ENCODE results near the gene PFKM.

The PFKM gene

GRCh38 chr12:48193623-48194022 lies 74.5 kb downstream of the PFKM start:
- Histone ChIP-seq H3K36me3 (ENCODE audit: control insufficient read depth, low read length) (no peaks in the 10 kb centered on the region), H3F3A (ENCODE audit: control insufficient read depth, insufficient read depth) (no peaks in the 10 kb centered on the region), H3K79me2 (ENCODE audit: control insufficient read depth, low read length) (peaks cover 4% of the 10 kb centered on the region), H3K4me2 (ENCODE audit: low read length) (no peak overlapping the region), H3K9me3 (ENCODE audit: control insufficient read depth, insufficient read depth, low read length) (no peaks in the 10 kb centered on the region), H3K9me2 (replicated peaks; ENCODE audit: control insufficient read depth, low read length) (no peaks in the 10 kb centered on the region), H3K27ac (ENCODE audit: low read depth, low read length) (no peak overlapping the region), H3K4me3 (ENCODE audit: low read length) (no peak overlapping the region), H4K20me1 (ENCODE audit: control insufficient read depth, insufficient read depth, low read depth, low read length) (no peaks in the 10 kb centered on the region), H3K4me1 (ENCODE audit: control insufficient read depth, low read length) (peaks cover 15% of the 10 kb centered on the region), H3K27me3 (ENCODE audit: control insufficient read depth, low read length) (peaks cover 26% of the 10 kb centered on the region)
- TF ChIP-seq EZH2phosphoT487 (IDR thresholded peaks at IDR 0.05; ENCODE audit: borderline replicate concordance, low read length), result no peak
- TF ChIP-seq CTCF (IDR thresholded peaks at IDR 0.05; ENCODE audit: low read depth, low read length, poor library complexity, severe bottlenecking), result no peak

- no peaks in the 10 kb centered on the region for H3F3A ChIP-seq (ENCODE audit: control insufficient read depth, insufficient read depth)
- TF ChIP-seq EZH2phosphoT487 (IDR thresholded peaks at IDR 0.05; ENCODE audit: borderline replicate concordance, low read length), result no peak
- no peak for TF ChIP-seq CTCF (IDR thresholded peaks at IDR 0.05; ENCODE audit: low read depth, low read length, poor library complexity, severe bottlenecking)
- H3K79me2 ChIP-seq (ENCODE audit: control insufficient read depth, low read length), result peaks cover 6% of the 10 kb centered on the region
- H3K36me3 ChIP-seq (ENCODE audit: control insufficient read depth, low read length), result no peaks in the 10 kb centered on the region
- no peaks in the 10 kb centered on the region for H4K20me1 ChIP-seq (ENCODE audit: control insufficient read depth, insufficient read depth, low read depth, low read length)
- H3K4me1 ChIP-seq (ENCODE audit: control insufficient read depth, low read length), result peaks cover 23% of the 10 kb centered on the region
- no peak overlapping the region for H3K4me3 ChIP-seq (ENCODE audit: low read length)
- no peak overlapping the region for H3K4me2 ChIP-seq (ENCODE audit: low read length)
- H3K9me3 ChIP-seq (ENCODE audit: control insufficient read depth, insufficient read depth, low read length), result no peaks in the 10 kb centered on the region
- H3K27ac ChIP-seq (ENCODE audit: low read depth, low read length), result no peak overlapping the region
- no peaks in the 10 kb centered on the region for H3K9me2 ChIP-seq (replicated peaks; ENCODE audit: control insufficient read depth, low read length)
- H3K27me3 ChIP-seq (ENCODE audit: control insufficient read depth, low read length), result peaks cover 23% of the 10 kb centered on the region
Observed at GRCh38 chr12:48194799-48195201, 75.6 kb downstream of the PFKM start.

Measured in DOHH2 (cell line).